ENCODE measurements around the gene CHPF2.

DNA sequence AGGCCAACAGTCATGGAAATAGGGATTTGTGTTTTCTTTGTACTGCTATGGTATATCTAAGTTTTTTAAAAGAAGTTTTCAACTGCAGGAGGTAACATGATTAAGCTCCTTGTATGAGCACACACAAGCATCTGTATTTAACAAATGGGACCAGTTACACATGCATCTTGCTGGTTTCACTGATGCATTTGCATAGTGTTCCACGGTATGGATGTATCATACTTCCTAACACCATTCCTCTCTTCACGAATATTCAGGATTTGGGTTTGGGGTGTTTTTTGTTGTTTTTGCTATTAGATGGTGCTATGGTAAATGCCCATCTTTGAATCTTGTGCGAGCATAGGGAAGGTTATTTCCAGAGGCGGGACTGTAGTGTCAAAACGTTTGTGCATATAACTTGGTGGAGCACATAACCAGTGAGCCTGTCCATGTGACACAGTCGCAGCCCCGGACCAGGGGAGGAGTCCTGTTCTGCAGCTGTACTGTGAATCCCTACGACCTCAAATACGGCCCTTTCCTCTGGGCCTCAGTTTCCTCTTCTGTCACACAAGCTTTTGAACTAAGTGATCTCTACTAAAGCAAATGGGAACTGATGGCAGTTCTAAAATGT, 23.9 kb upstream of the CHPF2 start:
- TF ChIP-seq POLR2A (IDR thresholded peaks at IDR 0.05), result no peak
- no peak for TF ChIP-seq CTCF (IDR thresholded peaks at IDR 0.05 in 8 of 11, conservative IDR thresholded peaks at IDR 0.05 in 3 of 11)

Measured in spleen (tissue), 7 donors.